ENCODE measurements around the gene FAM193A. TPM values are rescaled to one million over a fixed set of nuclear protein-coding genes. Genes with fewer than 3 reads are reported as not detected.
"Not testable (repeated sequence)": the region's sequence is repeated elsewhere in the genome, so short reads cannot be mapped to it uniquely, and the experiment has no call there.

Gene FAM193A
- total RNA-seq, 1 experiment from 2014 or later, result 10.3 TPM

GRCh38 chr4:2750719-2751605 is 214.5 kb downstream of the FAM193A start:
- no peak for DNase-seq (ENCODE audit: low spot score)

DNA sequence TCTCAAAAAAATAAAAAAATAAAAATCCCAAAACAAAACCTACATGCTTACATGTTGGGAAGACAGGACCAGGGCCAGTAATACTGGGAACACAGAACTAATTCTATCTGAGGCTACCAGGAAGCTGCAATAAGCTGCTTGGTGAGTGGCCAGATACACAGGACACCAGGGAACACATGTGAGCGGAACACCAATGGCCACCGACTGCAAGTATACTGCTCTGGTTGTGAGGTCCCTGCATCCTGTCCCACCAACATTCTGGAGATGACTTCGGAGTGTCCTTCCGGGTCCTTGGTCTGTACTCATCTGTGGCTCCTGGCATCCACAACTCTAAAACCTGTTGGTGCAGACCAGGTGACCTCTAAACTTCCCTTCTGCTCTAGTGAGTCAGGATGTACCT is 217.0 kb downstream of the FAM193A start:
- DNase-seq (ENCODE audit: low spot score), result no peak

GRCh38 chr4:2754848-2755819 is 218.7 kb downstream of the FAM193A start:
- no peak for DNase-seq (ENCODE audit: low spot score)

DNA sequence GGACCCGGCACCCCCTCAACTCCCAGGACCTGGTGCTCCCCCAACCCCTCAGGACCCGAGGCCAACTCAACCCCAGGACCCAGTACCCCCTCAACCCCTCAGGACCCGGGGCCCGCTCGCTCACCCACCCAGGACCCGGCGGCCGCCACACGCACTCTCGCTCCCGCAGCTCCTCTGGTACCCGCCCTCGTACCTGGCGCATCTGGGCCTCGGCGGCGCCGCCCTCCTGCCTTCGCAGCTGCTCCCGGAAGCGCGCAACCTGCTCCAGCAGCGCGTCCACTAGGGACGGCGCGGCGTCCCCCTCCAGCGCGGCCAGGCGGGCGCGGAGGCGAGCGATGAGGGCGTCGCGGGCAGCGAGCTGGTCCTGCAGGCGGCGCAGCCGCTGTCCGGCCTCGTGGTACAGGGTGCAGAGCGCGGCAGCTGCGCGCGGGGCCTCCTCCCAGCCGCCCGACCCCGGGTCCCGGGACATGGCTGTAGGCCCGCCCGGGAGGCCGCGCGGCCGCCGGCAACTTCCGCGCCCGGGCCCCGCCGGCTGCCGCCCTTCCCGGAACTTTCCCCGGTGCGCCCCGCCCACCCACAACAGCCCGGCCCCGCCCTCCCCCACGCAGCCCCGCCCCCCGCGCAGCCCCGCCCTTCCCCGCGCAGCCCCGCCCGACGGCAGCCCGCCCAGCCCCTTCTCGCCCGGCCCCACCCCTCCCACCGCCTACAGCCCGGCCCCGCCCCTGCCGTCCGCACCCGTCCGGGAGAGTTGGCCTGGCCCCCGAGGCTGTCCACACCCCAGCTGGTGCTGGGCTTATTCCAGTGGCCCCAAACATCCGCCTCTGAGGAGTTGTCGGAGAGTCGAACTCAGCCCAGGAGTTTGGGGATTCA is 219.6 kb downstream of the FAM193A start, which contains the start of gene TNIP2:
TNIP2 (minus strand) TSS at position 516 of the 870 bp plus-strand sequence; CDS start at position 469, 47 bp downstream.
- DNase-seq (ENCODE audit: low spot score), result peak; percentile 55

- no peak for DNase-seq (ENCODE audit: low spot score)
These were observed 220.4 kb downstream of the FAM193A start for GRCh38 chr4:2756691-2757350.

DNA sequence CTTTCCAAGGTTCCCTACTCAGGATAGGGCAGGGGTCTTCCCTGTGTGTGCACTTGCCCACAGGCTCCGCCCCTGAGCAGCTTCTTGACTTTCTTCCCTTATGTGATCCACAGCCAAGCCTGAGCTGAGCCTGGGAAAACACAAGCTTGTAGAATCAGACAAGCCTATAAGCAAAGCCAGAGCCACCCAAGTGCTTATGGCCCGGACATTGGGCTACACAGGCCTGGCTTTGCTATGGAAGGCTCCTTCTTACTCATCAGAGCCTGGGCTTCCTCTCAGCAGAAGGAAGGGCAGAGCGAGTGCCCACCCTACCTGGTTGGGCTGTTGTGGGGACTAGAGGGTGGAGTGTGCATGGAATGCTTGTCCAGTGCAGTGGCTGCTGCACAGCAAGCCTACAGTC is 221.0 kb downstream of the FAM193A start:
- no peak for DNase-seq (ENCODE audit: low spot score)

GRCh38 chr4:2761035-2761923 is 224.8 kb downstream of the FAM193A start:
- no peak for DNase-seq (ENCODE audit: low spot score)

DNA sequence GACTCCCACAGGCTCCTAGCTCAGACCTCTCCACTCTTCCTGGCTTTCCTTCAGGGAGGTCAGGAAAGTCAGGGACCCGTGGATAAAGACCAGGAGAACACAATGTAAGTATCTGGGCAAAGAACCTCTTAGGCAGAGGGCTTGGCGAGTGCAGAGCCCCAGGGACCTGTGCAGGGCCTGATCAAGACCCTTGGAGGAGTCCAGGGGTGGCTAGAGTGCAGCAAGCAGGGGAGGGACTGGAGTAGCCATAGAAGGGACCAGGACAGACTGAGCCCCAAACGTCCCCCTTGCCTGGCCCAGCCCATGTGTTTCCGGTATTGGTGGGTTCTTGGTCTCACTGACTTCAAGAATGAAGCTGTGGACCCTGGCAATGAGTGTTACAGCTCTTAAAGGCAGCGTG is 225.6 kb downstream of the FAM193A start:
- no peak for DNase-seq (ENCODE audit: low spot score)

DNA sequence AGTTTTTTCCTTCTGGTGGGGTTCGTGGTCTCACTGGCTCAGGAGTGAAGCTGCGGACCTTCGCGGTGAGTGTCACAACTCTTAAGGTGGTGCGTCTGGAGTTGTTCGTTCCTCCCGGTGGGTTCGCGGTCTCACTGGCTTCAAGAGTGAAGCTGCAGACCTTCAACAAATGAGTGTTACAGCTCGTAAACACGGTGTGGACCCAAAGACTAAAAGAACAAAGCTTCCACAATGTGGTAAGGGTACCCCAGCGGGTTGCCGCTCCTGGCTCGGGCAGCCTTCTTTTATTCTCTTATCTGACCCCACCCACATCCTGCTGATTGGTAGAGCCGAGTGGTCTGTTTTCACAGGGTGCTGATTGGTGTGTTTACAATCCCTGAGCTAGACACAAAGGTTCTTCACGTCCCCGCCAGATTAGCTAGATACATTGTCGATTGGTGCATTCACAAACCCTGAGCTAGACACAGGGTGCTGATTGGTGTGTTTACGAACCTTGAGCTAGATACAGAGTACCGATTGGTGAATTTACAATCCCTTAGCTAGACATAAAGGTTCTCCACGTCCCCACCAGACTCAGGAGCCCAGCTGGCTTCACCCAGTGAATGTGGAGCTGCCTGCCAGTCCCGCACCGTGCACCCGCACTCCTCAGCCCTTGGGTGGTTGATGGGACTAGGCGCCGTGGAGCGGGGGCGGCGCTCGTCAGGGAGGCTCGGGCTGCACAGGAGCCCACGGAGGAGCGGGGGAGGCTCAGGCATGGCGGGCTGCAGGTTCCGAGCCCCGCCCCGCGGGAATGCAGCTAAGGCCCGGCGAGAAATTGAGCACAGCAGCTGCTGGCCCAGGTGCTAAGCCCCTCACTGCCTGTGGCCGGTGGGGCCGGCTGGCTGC is 226.3 kb downstream of the FAM193A start:
- not testable (repeated sequence) for DNase-seq (ENCODE audit: low spot score)

- no peak for DNase-seq (ENCODE audit: low spot score)
These were observed 227.1 kb downstream of the FAM193A start for GRCh38 chr4:2763511-2763967.

- no peak for DNase-seq (ENCODE audit: low spot score)
These were observed 229.5 kb downstream of the FAM193A start for GRCh38 chr4:2765832-2766526.

DNA sequence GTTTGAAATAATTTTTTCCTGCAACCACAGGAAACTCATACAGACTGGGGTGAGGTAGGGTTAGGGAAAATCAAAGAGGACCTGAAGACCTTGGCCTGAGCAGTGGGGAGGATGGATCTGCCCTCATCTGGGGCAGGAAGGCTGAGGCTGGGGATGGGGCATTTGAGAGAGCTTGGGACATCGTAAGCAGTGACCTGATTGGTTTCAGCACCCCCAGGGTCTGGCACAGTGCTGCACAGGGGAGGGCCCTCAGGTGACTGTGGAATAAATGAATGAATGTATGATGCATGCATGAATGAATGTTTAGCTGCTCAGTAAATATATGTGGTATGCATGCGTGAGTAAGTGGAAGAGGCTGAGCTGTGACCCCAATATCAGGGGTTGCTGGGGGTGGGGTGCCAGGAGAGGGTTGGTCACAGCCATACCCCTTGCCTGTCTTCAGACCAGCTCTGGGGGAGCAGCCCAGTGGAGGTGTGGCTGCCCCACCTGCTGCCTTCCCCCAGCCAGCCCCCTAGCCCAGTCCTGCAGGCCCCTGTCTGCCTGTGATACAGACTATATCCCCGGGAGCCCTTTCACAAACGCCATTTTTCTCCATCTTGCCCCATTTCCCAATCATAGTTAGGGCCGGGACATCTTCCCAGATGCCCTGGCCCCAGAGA is 230.7 kb downstream of the FAM193A start:
- no peak for DNase-seq (ENCODE audit: low spot score)

GRCh38 chr4:2767705-2768074 is 231.2 kb downstream of the FAM193A start:
- no peak for DNase-seq (ENCODE audit: low spot score)

DNA sequence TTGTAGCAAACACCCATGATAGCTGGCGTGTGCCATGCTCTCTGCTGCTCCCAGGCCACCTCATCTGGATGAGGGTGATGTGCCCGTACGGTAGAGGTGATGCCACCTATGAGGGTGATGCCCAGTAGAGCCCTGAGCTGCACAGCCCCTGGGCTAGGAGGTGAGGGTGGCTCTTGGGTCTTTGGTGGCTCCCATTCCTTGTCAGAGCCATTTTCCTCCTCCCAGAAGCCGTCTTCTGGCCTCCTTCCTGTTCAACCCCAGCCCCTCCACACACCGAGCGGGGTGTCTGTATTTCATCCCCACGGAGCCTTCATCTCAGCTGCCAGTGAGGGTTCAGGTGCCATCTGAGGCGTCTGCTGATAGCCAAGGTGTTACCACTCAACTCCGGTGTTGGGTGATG is 231.7 kb downstream of the FAM193A start:
- no peak for DNase-seq (ENCODE audit: low spot score)

DNA sequence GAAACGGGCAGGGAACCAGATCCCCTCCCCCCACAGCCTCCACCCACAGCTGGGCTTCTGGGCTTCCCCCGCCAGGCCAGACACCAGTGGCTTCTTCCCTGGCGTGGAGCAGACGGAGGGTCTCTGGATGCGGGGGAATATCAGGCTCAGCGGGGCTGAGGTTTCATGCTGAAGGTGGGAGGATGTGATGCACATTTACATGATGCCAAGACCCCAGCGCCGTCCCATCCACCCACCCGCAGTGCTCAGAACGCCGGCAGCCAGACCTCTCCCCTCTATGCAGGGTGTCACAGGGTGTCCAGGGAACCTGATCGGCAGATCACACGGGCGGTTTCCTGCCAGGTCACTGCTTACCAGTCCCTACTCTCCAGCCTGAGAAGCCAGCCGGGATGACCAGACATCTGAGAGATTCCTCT is 232.5 kb downstream of the FAM193A start:
- no peak for DNase-seq (ENCODE audit: low spot score)

- no peak for DNase-seq (ENCODE audit: low spot score)
These were observed 234.8 kb downstream of the FAM193A start for GRCh38 chr4:2771264-2771663.

DNA sequence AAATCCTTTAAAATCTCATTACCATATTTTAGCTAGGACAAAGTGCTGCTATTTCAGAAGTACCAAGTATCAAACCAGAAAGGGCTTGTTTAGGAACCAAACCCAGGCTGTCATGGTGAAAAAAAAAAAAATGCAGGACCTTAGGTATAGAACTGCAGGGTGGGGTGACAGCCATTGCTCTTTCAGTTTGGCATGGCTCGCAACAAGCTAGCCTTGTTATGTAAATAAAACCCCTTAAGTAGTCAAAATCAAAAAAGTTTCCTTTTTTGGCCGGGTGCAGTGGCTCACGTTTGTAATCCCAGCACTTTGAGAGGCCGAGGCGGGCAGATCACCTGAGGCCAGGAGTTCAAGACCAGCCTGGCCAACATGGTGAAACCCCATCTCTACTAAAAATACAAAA is 244.2 kb downstream of the FAM193A start:
- not testable (repeated sequence) for DNase-seq (ENCODE audit: low spot score)

- no peak for DNase-seq (ENCODE audit: low spot score)
These were observed 245.5 kb downstream of the FAM193A start for GRCh38 chr4:2781911-2782310.

All from A172 (cell line).